Measurements from ENCODE around the gene ARHGAP30.

ARHGAP30 gene

DNA sequence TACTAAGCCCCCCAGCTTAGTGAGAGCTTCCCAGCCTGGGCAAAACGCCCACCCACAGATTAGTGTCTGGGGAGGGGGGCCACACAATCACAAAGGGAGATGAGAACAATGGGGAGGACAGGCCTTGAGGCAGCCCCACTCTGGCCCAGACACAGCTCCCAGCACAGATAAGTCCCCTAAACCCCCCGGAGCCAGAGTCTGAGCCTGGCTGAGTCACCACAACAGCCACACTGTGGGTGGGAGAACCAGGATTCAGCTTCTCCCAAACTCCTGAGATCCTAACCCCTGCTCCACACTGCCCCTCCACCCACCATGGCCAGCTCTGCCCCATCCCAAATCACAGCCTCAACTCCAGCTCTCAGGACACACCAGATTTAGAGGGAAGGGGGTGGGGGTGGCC is 15.5 kb upstream of the ARHGAP30 start:
- peak; percentile 26 for DNase-seq (ENCODE audit: low read depth, low spot score)
- in situ Hi-C loops (cut with HindIII; ENCODE audit: low sequenced_read_pairs) = no loop called here
- H3K4me3 ChIP-seq (ENCODE audit: low read depth, low read length) = no peak overlapping the region
- TF ChIP-seq, protein P1, sequence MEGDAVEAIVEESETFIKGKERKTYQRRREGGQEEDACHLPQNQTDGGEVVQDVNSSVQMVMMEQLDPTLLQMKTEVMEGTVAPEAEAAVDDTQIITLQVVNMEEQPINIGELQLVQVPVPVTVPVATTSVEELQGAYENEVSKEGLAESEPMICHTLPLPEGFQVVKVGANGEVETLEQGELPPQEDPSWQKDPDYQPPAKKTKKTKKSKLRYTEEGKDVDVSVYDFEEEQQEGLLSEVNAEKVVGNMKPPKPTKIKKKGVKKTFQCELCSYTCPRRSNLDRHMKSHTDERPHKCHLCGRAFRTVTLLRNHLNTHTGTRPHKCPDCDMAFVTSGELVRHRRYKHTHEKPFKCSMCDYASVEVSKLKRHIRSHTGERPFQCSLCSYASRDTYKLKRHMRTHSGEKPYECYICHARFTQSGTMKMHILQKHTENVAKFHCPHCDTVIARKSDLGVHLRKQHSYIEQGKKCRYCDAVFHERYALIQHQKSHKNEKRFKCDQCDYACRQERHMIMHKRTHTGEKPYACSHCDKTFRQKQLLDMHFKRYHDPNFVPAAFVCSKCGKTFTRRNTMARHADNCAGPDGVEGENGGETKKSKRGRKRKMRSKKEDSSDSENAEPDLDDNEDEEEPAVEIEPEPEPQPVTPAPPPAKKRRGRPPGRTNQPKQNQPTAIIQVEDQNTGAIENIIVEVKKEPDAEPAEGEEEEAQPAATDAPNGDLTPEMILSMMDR (IDR thresholded peaks at IDR 0.05; ENCODE audit: low read depth, low read length) = no peak

DNA sequence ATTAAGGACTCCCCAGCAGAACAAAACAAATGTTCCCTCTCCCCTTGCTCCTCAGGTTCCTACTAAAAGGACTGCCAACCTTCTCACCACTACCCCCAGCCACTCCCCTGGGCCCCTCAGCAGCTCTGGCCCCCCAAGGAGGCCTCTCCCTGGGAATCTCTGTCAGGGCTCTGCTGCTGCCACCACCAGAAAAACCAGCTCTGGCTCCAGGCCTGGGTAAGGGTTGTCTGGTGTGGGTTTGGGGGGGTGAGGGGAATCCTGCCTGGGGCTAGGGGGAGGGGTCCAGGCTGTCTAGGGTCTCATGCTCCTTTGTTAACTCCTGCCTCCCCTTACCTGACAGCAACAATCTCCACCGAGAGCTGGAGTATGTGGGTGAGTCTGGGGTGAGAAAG is 14.9 kb upstream of the ARHGAP30 start:
- no peak for DNase-seq (ENCODE audit: low read depth, low spot score)
- in situ Hi-C loops (cut with HindIII; ENCODE audit: low sequenced_read_pairs) = no loop called here
- TF ChIP-seq, protein P1 (IDR thresholded peaks at IDR 0.05; ENCODE audit: low read depth, low read length) = no peak
- no peak overlapping the region for H3K4me3 ChIP-seq (ENCODE audit: low read depth, low read length)

DNA sequence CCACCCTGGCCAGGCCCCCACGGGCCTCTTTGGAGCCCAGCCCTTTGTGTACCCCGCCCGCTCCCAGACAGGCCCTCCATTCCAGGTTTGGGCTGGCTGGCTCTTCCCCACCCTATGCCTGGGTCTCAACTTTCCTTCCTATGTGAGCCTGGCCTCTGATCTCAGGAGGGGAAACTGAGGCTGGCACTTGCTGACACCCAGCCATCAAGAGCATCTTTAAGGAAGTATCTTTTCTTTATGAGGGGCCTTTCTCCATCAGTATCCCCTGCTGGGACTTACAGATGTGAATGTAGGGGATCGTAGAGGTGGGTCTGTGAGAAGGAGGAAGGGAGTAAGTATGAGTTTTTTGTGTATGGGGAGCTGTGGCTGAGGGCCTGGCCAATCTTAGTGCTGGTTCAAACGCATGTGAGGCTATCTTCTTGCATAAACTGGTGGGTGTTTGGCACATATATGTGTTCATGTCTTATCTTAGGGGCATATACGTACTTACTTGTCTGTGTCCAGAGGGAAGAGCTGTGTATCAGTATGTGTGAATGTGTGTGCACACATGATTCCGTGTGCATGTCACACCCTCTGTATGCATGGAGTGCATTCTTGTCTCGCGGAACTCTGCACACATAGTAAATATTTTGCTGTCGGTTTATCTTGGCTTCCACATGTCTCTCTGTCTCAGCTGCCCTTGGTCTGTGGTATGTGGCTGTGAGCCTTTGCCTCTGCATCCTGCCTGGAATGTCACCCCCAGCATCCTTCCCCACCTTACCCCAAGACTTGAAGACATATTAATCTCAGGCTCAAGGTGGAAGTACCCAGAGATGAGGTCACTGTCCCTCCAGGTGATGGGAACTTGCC is 14.3 kb upstream of the ARHGAP30 start:
- no peak overlapping the region for H3K4me3 ChIP-seq (ENCODE audit: low read depth, low read length)
- TF ChIP-seq, protein P1 (IDR thresholded peaks at IDR 0.05; ENCODE audit: low read depth, low read length) = no peak
- in situ Hi-C loops (cut with HindIII; ENCODE audit: low sequenced_read_pairs) = no loop called here
- peak; percentile 37 for DNase-seq (ENCODE audit: low read depth, low spot score)

DNA sequence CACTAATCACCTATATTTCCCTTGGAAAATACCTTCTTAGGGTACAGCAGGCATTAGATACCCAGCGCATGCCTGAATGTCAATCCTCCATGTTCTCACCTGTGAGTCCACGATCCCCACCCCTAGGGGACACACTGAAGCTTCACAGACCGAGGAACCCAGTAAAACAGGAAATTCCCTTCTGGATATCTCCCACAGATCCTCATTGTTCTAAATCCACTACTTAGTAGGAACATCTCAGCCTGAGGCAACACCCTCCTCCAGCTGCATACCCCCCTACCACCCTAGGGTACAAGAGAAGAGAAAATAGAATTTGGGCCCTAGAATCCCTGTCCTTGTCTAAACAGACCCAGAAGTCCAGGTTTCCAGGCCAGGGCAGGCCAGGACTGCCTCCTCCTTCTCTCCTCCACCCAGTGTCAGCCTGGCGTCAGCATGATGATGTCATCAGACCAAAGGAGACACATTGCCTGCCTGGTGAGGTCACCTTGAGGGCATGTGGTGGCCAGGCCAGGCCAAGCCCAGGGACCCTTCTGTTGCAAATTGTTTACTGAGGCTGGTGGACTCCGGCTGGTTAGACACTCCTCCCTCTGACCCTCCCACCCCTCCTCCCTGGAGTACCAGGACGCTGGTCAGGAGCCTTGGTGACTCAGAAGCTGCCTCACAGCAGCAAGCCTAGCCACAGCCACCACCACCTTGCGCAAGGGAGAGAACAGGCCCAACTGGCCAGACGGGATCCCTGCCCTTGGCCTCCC is 13.5 kb upstream of the ARHGAP30 start:
- DNase-seq (ENCODE audit: low read depth, low spot score) = peak; percentile 93
- H3K4me3 ChIP-seq (ENCODE audit: low read depth, low read length) = no peak overlapping the region
- TF ChIP-seq, protein P1 (IDR thresholded peaks at IDR 0.05; ENCODE audit: low read depth, low read length) = no peak
- in situ Hi-C loops (cut with HindIII; ENCODE audit: low sequenced_read_pairs) = no loop called here

DNA sequence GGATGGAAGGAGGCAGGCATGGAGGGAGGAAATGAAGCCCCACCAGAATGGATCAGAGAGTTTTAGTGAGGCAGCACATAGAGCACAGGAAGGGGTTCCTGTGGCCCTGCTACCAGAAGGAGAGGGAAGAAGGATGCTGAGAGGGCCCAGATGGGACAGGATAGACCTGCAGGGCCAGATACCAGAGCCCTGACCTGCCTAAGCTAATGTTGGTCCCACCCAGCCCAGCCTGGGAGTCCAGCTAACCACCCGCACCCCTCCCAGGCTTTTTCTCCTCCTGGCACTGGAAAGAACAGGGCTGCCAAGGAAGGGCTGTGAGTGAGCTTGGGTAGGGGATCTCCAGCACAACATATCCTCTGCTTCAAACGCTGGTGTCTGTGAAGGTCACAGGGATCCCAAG is 12.8 kb upstream of the ARHGAP30 start:
- DNase-seq (ENCODE audit: low read depth, low spot score) = no peak
- no peak overlapping the region for H3K4me3 ChIP-seq (ENCODE audit: low read depth, low read length)
- in situ Hi-C loops (cut with HindIII; ENCODE audit: low sequenced_read_pairs) = no loop called here
- TF ChIP-seq, protein P1 (IDR thresholded peaks at IDR 0.05; ENCODE audit: low read depth, low read length) = no peak

DNA sequence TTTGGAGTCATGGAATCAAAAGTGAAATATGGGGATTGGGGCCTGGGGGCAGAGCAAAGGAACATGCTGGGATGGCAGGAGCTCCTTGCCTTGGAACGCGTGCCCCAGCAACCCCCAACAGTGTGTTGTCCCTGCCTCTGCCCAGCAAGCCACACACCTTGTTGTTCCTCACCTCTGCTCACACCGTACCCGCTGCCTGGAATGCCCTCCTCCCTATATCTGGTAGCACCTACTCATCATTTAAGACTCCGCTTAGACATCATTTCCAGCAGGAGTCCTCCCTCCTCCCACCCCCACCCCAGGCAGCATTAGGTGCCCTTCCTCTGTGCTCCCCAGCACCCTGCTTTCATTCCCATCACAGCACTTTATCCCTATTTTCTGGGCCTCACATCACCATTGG is 11.8 kb upstream of the ARHGAP30 start:
- no peak for DNase-seq (ENCODE audit: low read depth, low spot score)

More for the DNA sequence above, 11.8 kb upstream of the ARHGAP30 start:
- TF ChIP-seq, protein P1 (IDR thresholded peaks at IDR 0.05; ENCODE audit: low read depth, low read length) = no peak
- no peak overlapping the region for H3K4me3 ChIP-seq (ENCODE audit: low read depth, low read length)
- in situ Hi-C loops (cut with HindIII; ENCODE audit: low sequenced_read_pairs) = no loop called here

Measured in astrocyte of the spinal cord (primary cell).